ENCODE results near the gene MAML3.

- TF ChIP-seq POLR2A (IDR thresholded peaks at IDR 0.05; ENCODE audit: low read length) (no peak), GATA1 (IDR thresholded peaks at IDR 0.05; ENCODE audit: low read depth, low read length) (no peak)
These were observed 54.0 kb downstream of the MAML3 start for GRCh38 chr4:140099983-140100382.
